Cardiac fibroblast (primary cell): ENCODE data around the gene RNF213.

Experiments
- DNase-seq, 2 donors: peaks; one replicate each; pipeline versions ENCODE4 v3.0.0 to v3.0.0-alpha.2; 2010; ENCODE audit warnings: low read depth in 2 of 2
- H3K4me3 ChIP-seq, 2 donors: replicated peaks in 1 of 2; 1 replicate in 1 of 2; 2 replicates in 1 of 2; pipeline ENCODE4 v1.5.1; 2011; ENCODE audit warnings: low read depth in 2 of 2, low read length in 2 of 2, mild to moderate bottlenecking in 2 of 2, moderate library complexity in 1 of 2
- TF ChIP-seq, protein P1 (sequence below): IDR thresholded peaks from one replicate; pipeline ENCODE4 v1.5.1; 2011; ENCODE audit warnings: low read depth, mild to moderate bottlenecking, low read length, inconsistent platforms

RNF213 gene

GRCh38 chr17:80372922-80373570 lies 112.4 kb downstream of the RNF213 start:
- TF ChIP-seq, protein P1, sequence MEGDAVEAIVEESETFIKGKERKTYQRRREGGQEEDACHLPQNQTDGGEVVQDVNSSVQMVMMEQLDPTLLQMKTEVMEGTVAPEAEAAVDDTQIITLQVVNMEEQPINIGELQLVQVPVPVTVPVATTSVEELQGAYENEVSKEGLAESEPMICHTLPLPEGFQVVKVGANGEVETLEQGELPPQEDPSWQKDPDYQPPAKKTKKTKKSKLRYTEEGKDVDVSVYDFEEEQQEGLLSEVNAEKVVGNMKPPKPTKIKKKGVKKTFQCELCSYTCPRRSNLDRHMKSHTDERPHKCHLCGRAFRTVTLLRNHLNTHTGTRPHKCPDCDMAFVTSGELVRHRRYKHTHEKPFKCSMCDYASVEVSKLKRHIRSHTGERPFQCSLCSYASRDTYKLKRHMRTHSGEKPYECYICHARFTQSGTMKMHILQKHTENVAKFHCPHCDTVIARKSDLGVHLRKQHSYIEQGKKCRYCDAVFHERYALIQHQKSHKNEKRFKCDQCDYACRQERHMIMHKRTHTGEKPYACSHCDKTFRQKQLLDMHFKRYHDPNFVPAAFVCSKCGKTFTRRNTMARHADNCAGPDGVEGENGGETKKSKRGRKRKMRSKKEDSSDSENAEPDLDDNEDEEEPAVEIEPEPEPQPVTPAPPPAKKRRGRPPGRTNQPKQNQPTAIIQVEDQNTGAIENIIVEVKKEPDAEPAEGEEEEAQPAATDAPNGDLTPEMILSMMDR: no peak
- H3K4me3 ChIP-seq: no peak overlapping the region
- DNase-seq: no peak

DNA sequence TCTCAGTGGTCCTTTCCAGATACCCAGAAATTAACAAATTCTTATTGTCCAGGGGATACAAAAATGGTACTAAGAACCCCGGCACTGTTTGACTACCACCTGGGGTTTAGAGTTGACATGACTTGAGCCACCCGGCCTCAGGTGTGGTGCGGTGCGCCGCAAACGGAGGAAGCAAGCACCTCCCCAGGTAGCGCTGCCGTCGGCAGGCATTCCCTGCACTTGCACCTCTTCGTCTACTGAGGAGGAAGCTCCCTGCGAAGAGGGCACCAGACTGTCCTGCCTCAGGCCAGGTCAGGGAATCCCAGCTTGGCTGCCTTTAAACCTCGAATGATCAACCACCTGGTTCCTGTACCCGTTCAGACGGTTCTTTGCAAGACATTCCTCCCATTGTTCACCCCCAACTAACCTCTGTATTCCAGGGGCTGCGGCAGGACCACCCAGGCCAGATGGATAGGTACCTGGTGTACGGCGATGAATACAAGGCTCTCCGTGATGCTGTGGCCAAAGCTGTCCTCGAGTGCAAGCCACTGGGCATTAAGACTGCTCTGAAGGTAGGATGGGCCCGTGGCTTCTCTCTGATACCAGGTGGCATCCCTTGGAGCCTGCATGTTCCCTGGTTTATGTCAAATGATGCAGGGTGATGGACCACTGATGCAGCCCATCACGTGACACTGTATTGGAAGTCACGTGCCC lies 113.5 kb downstream of the RNF213 start:
- no peak overlapping the region for H3K4me3 ChIP-seq
- no peak for DNase-seq
- TF ChIP-seq, protein P1: no peak

DNA sequence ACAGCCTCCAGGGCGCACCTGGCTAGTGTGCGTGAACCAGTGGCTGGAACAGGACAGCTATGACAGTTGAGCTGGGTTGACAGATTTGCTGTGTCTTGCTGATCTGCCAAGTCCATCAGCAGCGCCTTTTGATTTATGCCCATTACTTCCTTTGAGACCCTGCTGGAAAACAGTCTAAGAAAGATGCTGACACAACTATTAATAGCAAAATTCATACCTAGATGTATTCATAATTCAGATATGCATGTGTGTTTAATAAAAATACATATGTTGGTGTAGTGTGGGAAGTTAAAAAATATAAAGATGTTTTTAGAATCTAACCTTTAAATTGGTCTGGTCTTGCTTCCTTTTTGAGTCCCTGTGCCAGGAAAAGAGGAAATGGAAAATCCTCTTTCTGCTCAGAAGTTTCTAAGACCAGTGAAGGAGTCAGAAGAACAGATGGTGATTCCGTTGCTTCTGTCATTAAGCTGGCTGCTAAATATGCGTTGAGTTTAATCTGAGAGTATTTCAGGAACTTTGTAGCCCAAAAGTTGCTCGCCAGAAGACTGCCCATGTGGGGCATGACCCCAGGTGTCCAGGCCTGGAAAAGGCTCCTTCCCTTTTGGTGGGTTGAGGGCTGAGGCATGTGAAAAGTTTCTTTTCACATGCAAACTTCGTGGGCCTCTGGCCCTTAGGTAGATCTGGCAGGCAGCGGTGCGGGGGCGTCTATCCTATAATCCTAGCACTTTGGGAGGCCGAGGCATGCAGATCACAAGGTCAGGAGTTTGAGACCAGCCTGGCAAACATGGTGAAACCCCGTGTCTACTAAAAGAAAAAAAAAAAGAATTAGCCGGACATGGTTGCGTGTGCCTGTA lies 114.3 kb downstream of the RNF213 start:
- DNase-seq: no peak

GRCh38 chr17:80376531-80376930 lies 115.9 kb downstream of the RNF213 start:
- no peak overlapping the region for H3K4me3 ChIP-seq
- no peak for DNase-seq
- TF ChIP-seq, protein P1: no peak

More for the DNA sequence above, 114.3 kb downstream of the RNF213 start:
- TF ChIP-seq, protein P1: no peak
- no peak overlapping the region for H3K4me3 ChIP-seq

- TF ChIP-seq, protein P1: no peak
- no peak overlapping the region for H3K4me3 ChIP-seq
- no peak for DNase-seq
These were observed 117.1 kb downstream of the RNF213 start for GRCh38 chr17:80377798-80378197.

DNA sequence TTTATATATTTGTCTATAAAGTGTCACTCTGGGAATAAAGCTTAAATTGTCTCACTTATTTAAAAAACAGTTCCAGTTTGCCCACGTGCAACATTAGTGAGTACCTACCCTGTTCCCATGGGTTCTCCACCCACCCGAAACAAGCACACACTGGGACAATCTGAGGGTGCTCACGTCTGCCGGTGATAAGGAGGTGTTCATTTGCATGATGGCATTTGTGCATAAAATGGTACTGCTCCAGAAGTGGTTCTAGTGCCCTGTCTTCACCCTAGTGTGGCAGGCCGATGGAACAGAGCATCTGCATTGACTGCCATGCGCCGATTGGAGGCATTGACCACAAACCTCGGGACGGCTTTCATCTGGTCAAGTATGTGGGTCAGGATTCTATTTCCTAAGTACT lies 118.7 kb downstream of the RNF213 start:
- TF ChIP-seq, protein P1: no peak
- no peak for DNase-seq
- H3K4me3 ChIP-seq: no peak overlapping the region
